Hepatocyte (in vitro differentiated cells): Measurements from ENCODE around the gene FNBP1L.

Experiments used
- CTCF ChIP-seq: fragments of 200-600 bp; sonication (generic); IDR thresholded peaks from 2 replicates; pipeline ENCODE4 v1.5.1; 2016; ENCODE audit warnings: antibody characterized with exemption, mild to moderate bottlenecking; ENCODE audit not compliant: poor library complexity
- EZH2 ChIP-seq: fragments of 200-600 bp; sonication (generic); IDR thresholded peaks from 2 replicates; pipeline ENCODE4 v1.6.1; 2016; ENCODE audit warnings: antibody characterized with exemption, mild to moderate bottlenecking, borderline replicate concordance

- TF ChIP-seq CTCF (no peak), EZH2 (no peak)
Observed at GRCh38 chr1:93419344-93419743, 28.6 kb upstream of the FNBP1L start.
